NCI-H510A treated with DMSO at 0.1 percent for 48 hours (cell line): Measurements from ENCODE around the gene CD47.

Experiments used
- DNase-seq: peaks from one replicate; lab custom pipeline; 2025; lab: John Stamatoyannopoulos, UW

CD47 gene

GRCh38 chr3:108117241-108117775, 26.5 kb upstream of the CD47 start:
- DNase-seq, result no peak

DNA sequence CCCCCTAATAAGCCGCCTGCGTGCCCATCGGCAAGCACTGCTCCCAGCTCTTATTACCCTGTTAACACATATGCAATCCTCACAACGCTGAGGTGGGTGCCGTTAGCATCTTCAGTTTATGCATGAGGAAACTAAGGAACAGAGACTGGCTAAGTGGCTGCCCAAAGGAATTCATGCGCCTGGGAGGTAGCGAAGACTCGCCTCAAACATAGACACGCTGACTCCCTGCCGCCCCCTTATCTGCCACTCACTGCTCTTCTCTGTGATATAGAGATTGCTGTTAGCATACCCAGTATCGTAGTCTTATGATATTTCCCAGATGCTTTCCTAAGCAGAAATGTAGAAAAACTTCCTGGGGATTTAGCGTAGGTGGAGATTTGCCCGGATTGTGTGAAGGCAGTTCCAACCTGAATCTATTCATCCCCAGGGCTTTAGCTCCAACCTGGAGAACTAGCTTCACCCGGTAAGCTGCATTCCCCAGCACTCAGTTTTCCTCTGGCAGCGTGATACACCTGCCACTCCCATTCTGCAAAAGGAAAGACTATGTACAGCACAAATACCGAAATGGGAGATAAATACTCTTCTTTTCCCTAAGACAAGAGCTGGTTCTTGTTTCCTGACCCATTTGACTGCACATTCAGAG, 23.7 kb upstream of the CD47 start:
- no peak for DNase-seq

GRCh38 chr3:108113975-108114374, 23.1 kb upstream of the CD47 start:
- no peak for DNase-seq

DNA sequence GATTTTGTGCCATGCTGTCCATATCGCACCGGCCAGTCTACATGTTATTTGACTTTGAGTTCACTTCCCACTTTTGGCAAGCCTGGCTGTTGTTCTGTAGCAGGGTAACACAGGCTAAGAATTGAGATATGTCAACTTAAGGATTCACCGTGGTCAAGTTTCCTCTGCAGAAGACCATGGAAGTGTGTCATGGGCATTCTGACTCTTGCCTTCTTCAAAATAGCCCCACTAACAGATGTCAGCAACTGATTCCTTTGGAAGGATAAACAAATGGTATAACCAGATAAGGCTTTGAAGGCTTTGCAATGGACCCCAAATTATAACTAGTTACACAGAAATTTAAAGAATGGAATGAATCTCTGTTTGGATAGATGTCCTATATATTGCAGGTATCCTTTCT, 20.1 kb upstream of the CD47 start:
- DNase-seq, result no peak

DNA sequence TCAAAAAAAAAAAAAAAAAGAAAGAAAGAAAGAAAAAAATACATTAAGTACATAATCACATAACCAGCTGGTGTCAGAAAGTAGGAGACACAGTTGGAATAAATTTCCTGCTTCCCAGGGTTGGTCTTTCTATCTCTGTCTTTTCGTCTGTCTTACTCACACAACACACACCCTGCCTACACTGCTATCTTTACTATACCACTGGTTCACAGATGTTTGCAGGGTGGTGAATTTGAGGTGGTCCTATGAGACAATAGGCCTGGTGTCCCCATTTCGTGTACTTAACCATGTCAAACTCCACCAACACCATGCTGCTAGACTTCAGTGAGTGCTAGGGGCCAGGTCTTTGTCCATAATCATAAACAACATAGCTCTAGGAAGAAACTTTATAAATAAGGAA, 17.6 kb upstream of the CD47 start:
- DNase-seq, result no peak

DNA sequence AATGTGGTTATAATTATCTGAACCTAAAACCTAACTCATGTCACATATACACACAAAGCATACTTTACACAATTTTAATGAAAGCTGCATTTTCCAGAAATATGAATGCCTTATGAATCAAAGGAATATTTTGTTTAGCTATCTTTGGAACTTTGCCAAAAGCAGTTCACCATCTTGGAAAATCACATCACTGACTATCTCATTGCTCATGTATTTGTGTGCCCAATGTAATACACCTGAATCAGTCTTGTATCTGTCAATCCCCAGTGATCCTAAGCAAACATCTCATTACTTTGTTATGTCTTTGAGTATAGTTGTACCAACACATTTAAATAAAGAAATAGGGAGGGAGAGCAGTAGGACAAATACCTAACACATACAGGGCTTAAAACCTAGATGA, 15.6 kb upstream of the CD47 start:
- DNase-seq, result no peak

- DNase-seq, result no peak
Observed at GRCh38 chr3:108106031-108106430, 15.2 kb upstream of the CD47 start.

DNA sequence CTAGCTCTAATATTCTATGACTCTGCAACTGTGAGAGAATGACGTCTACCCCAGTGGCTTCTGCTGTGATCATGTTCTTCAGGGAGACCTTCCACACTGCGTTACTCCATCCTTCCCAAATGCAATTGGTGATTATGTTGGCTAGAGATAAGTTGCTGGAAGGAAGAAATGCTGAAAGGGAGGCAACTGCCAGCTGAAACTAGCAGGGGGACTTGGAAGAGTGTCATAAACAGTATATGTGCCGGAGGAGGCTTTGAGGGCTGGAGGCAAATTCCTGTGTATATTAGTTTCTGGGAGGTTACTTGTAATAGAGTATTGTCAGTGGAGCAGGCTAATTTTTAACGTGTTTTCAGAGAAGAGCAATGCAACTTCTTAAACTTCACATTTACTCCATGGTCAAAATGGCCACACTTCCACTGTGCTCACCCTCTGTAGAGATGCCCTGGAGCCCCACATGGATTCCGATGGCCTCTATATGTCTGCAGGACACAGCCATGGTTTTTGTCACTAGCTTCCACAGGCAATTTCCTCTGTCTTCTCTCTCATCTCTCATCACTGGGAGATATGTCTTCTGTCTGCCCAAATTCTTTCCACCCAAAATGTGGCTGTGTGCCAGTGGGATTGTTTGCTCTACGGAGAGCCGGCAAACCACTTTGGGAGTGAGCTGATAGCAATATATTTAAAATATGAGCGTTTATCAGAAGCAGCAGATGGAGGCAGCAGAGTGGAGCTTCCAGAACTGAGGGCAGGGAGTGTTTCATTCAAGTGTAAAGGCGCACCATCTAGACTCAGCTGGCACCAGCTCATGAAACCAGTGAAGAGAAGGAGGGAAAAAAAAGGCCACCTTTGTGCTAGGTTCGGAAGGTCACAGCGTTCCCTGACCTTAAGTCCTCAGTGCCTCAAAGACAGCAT, 13.3 kb upstream of the CD47 start:
- DNase-seq, result no peak

- DNase-seq, result no peak
Observed at GRCh38 chr3:108103040-108103751, 12.4 kb upstream of the CD47 start.

DNA sequence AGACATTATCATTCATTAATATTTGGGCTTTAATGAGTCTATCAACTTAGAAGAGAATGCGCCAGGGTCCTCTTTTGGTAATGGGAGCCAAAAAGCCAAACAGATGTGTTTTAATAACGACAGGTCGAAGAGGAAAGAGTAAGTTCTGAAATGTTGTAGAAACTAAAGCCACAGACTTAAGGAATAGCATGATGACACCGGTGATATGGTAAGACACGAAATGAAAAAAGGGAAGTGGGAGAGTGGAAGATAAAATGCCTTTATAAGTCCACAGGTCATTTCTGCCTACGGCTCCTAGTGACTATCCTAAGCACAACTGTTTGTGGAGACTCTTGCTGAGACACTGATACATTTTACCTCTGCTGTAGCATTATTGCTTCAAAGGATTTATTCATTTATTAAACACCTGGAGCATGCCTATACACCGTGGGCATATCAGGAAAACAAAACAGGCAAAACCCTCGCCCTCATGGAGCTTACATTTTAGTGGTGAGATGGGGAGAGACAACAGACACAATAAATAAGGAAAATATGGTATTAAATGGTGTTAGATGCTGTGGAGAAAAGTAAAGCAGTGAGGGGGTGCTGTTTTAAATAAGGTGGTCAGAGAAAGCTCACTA, 11.7 kb upstream of the CD47 start:
- no peak for DNase-seq

DNA sequence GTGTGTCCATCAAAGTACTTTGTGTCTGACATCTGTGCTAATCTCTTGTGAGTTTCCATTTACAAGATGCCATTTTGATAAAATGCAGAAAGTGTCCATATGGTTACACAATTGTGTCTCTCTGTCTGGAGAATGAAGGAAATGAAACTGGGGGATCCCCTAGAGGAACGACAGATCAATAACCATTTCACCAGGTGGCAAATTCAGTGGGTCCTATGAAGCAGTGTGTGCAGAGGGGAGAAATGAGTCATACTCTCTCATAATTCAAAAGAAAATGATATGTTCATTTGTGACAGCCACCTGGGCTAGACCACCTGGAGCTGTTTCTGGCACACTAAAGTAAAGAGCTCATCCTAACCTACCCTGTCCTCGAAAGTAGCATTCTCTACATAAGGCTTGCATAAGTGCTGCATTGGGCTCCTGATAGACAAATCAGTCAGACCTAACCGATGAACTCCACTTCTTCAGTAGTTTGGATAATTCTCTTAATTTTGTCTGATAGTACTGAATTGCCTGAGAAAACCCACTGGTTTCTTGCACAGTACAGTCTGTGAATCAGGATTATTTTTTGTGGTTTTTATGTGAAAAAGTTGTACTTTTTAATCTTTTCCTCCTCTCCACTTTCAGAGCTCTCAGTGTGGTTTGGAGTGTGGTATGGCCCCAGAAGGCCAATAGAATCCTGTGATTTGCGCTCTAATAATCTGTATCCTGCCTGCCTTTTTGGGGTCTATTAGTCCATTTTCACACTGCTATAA, 10.3 kb upstream of the CD47 start:
- no peak for DNase-seq

DNA sequence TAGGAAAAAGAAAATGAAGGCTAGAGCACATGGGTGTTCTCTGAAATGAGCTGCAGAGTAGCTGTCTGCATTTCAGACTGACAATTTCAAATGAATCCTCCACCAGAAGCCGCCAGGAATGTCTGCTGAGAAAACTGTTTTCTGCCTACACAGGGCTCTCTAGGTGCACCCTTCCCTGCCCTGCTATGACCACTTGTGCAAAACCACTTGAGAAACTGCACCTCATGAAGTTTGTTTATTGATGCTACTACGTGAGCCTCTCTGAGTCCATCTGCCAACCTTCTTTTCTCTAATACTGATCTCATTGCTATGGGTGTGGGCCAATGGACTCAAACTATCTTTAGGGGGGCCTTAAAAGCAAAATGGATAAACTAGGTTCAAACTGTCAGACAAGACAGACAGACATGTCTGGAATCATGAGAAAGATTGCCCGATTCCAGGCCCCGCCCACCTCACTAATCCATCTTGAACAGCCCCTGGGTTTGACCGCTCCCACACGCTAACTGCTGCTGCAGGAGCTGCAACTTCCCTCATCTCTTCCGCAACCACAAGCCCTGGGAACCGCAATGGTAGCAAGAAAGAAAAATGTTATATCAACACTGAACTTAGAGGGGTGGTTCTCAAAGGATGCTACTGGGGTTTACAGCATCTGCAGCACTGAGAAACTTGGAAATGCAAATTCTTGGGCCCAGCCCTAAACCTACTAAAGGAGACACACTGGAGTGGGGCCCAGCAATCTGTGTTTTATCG, 9.0 kb upstream of the CD47 start:
- peak; percentile 25 for DNase-seq

GRCh38 chr3:108099244-108099643, 8.4 kb upstream of the CD47 start:
- no peak for DNase-seq

GRCh38 chr3:108098003-108098370, 7.2 kb upstream of the CD47 start:
- DNase-seq, result no peak

- DNase-seq, result no peak
Observed at GRCh38 chr3:108097322-108098002, 6.6 kb upstream of the CD47 start.

DNA sequence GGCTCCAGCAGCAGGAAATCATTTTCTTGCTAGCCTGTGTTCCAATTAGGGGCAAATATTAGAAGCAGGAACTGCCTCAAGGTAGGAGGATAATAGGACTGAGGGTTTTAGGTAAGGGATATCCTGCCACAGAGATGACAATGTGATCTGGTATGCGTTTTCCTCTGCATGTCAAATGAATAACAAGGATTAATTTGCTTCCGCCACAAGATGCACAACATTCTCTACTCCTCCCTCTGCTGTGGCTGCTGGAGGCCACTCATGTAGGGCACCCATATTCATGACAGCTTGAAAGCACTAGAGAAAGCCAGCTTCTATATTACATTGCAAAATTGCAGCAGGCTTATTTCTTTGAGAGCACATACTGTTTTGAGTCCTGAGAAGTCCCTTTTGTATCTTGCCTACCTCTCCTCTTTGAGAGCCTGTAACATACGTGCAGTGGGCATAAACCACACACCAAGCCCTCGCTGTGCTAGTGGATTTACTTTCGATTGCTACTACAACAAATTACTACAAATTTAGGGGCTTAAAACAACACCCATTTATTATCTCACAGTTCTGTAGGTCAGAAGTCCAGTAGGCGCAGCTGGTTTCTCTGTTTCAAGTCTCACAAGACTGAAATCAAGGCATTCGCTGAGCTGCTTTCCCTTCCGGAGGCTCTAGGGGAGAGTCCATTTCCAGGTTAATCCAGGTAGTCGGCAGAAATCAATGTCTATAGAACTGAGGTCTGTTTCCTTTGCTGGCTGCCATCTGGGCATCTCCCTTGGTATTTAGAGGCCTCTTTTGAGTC, 5.9 kb upstream of the CD47 start:
- DNase-seq, result no peak

GRCh38 chr3:108093616-108094015, 2.8 kb upstream of the CD47 start:
- DNase-seq, result no peak

GRCh38 chr3:108093021-108093420, 2.2 kb upstream of the CD47 start:
- no peak for DNase-seq

DNA sequence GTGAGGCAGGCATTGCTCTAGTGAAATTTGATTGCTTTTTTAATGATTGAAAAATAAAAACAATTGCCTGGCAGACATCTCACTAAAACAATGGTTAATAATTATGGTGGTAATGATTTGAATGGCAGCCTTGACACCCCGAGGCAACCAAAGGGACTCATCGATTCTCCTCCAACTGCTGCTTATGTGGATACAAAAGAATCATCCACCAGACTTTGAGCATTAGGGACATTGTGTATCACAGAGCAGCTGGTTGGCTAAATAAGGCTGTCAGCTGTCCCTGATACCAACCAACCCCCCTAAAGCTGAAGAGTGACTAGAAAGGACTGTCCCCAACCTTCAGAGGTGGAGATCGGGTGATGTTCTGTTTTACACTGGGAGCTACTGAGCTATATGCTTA, 1.7 kb upstream of the CD47 start:
- no peak for DNase-seq
